SK-N-SH (cell line): Measurements from ENCODE around the gene SPOCK1. TPM values are rescaled to one million over a fixed set of nuclear protein-coding genes. Genes with fewer than 3 reads are reported as not detected.
A peak's percentile ranks its signal among the peaks of the same experiment; 100 is the strongest.

Source experiments
- CTCF ChIA-PET: fragments of 300-600, 350-600 bp; formaldehyde crosslinking; extraction: SDS; loops from one replicate; lab custom pipeline; 2021; lab: Yijun Ruan, JAX
- POLR2A ChIA-PET: fragments of 350-600 bp; sonication (Branson Sonifier 250); formaldehyde crosslinking; extraction: SDS; loops from one replicate; lab custom pipeline; 2020; ENCODE audit warnings: antibody characterized with exemption, inconsistent platforms; lab: Yijun Ruan, JAX
- DNase-seq: peaks from one replicate; pipeline ENCODE4 v3.0.0; 2012
- H2AFZ ChIP-seq: fragments of 200-600 bp; sonication (generic); 2 replicates; pipeline ENCODE4 v1.8.1; 2016; ENCODE audit warnings: antibody characterized with exemption, mild to moderate bottlenecking, low read depth
- H3F3A ChIP-seq: fragments of 200-600 bp; sonication (generic); replicated peaks from 2 replicates; pipeline ENCODE3; 2016; ENCODE audit warnings: antibody characterized with exemption, mild to moderate bottlenecking; ENCODE audit not compliant: insufficient read depth
- H3K27ac ChIP-seq, 2 experiments: fragments of 200-500 bp in 1 of 2; fragments of 200-600 bp in 1 of 2; sonication (Bioruptor generic) in 1 of 2; sonication (generic), shearing (Covaris generic) in 1 of 2; 2 replicates each; pipeline versions ENCODE4 v1.5.1 to v1.6.1; 2014 to 2016; ENCODE audit warnings: low read depth in 2 of 2, inconsistent platforms in 1 of 2, low read length in 1 of 2, mild to moderate bottlenecking in 1 of 2, mixed read lengths in 1 of 2
- H3K27me3 ChIP-seq: fragments of 200-600 bp; sonication (generic), shearing (Covaris generic); 2 replicates; pipeline ENCODE4 v1.6.1; 2016; ENCODE audit warnings: mixed run types; ENCODE audit not compliant: insufficient read depth
- H3K36me3 ChIP-seq, 2 experiments: fragments of 200-500 bp in 1 of 2; fragments of 200-600 bp in 1 of 2; sonication (Bioruptor generic) in 1 of 2; sonication (generic) in 1 of 2; replicated peaks in 1 of 2; 2 replicates each; pipeline versions ENCODE3 to v1.5.1; 2014 to 2016; ENCODE audit warnings: low read length in 1 of 2, mild to moderate bottlenecking in 1 of 2; ENCODE audit not compliant: insufficient read depth in 2 of 2, control insufficient read depth in 1 of 2
- H3K4me1 ChIP-seq, 2 experiments: fragments of 200-500 bp in 1 of 2; fragments of 200-600 bp in 1 of 2; sonication (Bioruptor generic) in 1 of 2; sonication (generic), shearing (Covaris generic) in 1 of 2; 2 replicates each; pipeline versions ENCODE4 v1.5.1 to v1.6.1; 2014 to 2016; ENCODE audit warnings: low read depth in 1 of 2, low read length in 1 of 2, mixed run types in 1 of 2; ENCODE audit not compliant: insufficient read depth in 2 of 2, control insufficient read depth in 1 of 2
- H3K4me2 ChIP-seq: fragments of 200-600 bp; sonication (generic), shearing (Covaris generic); 2 replicates; pipeline ENCODE4 v1.6.1; 2017; ENCODE audit warnings: mixed run types
- H3K4me3 ChIP-seq, 2 experiments: fragments of 200-500 bp in 1 of 2; fragments of 200-600 bp in 1 of 2; sonication (Bioruptor generic) in 1 of 2; sonication (generic), shearing (Covaris generic) in 1 of 2; 2 replicates each; pipeline versions ENCODE4 v1.5.1 to v1.8.1; 2014 to 2016; ENCODE audit warnings: low read depth in 2 of 2, inconsistent platforms in 1 of 2, low read length in 1 of 2, mild to moderate bottlenecking in 1 of 2, mixed read lengths in 1 of 2, moderate library complexity in 1 of 2
- H3K79me2 ChIP-seq: fragments of 200-600 bp; sonication (generic); 2 replicates; pipeline ENCODE4 v1.8.1; 2017; ENCODE audit warnings: mild to moderate bottlenecking; ENCODE audit not compliant: insufficient read depth
- H3K9ac ChIP-seq: fragments of 200-600 bp; sonication (generic); 2 replicates; pipeline ENCODE4 v1.6.1; 2017; ENCODE audit warnings: mixed run types
- H3K9me2 ChIP-seq: fragments of 200-600 bp; sonication (generic); 2 replicates; pipeline ENCODE4 v1.6.1; 2017; ENCODE audit warnings: mixed run types
- H3K9me3 ChIP-seq: fragments of 200-600 bp; sonication (generic); 2 replicates; pipeline ENCODE4 v1.6.1; 2017; ENCODE audit warnings: mixed run types, mild to moderate bottlenecking, moderate library complexity
- H4K20me1 ChIP-seq: fragments of 200-600 bp; sonication (generic); 2 replicates; pipeline ENCODE4 v1.6.1; 2017; ENCODE audit warnings: mild to moderate bottlenecking, mixed run types; ENCODE audit not compliant: insufficient read depth
- CHD2 ChIP-seq: fragments of 150-350 bp; IDR thresholded peaks from 2 replicates; pipeline ENCODE4 v1.6.1; 2018; ENCODE audit warnings: low read length; ENCODE audit not compliant: partially characterized antibody
- EP300 ChIP-seq, 2 experiments: IDR thresholded peaks; 2 replicates each; pipeline versions ENCODE4 v1.4.0 to v1.6.1; 2012; ENCODE audit warnings: borderline replicate concordance in 1 of 2, low read depth in 1 of 2, low read length in 1 of 2
- FOXJ3 ChIP-seq: sonication (generic); formaldehyde crosslinking; IDR thresholded peaks from 2 replicates; pipeline ENCODE4 v1.5.1; 2020; ENCODE audit warnings: mild to moderate bottlenecking, missing genetic modification reagents
- GATA2 ChIP-seq: sonication (generic); formaldehyde crosslinking; IDR thresholded peaks from 2 replicates; pipeline ENCODE4 v1.5.0; 2020; ENCODE audit warnings: mild to moderate bottlenecking, missing genetic modification reagents
- POLR2AphosphoS5 ChIP-seq: IDR thresholded peaks from 2 replicates; pipeline ENCODE4 v1.6.1; 2012; ENCODE audit warnings: low read depth, low read length
- RAD21 ChIP-seq: IDR thresholded peaks from 2 replicates; pipeline ENCODE4 v1.6.1; 2012; ENCODE audit warnings: mild to moderate bottlenecking, low read length
- RCOR1 ChIP-seq: fragments of 150-350 bp; IDR thresholded peaks from 2 replicates; pipeline ENCODE4 v1.6.1; 2017; ENCODE audit warnings: antibody characterized with exemption, low read length
- SIN3A ChIP-seq: IDR thresholded peaks from 2 replicates; pipeline ENCODE4 v1.6.1; 2012; ENCODE audit warnings: low read depth, mild to moderate bottlenecking, low read length, moderate library complexity, borderline replicate concordance
- SMC3 ChIP-seq: IDR thresholded peaks from 2 replicates; pipeline ENCODE4 v1.6.1; 2012; ENCODE audit warnings: low read depth, low read length, improper control_type of control experiment
- WGBS: methylation state at CpG from one replicate; pipeline ENCODE4 v1.1.6; 2017; ENCODE audit warnings: low lambda C conversion rate; 5-methylcytosine and 5-hydroxymethylcytosine counted together
- polyA plus RNA-seq, 3 experiments: library from polyadenylated mRNA; depleted of rRNA; stranded (reverse); fragments of >200 nt; gene quantifications; 2 replicates each; pipeline ENCODE4 v1.2.3, GENCODE V29; 2012
- TF ChIP-seq, protein P1 (sequence below): fragments of 200-600 bp; sonication (generic); IDR thresholded peaks from 2 replicates; pipeline ENCODE4 v1.6.1; 2017; ENCODE audit warnings: antibody characterized with exemption, mild to moderate bottlenecking, moderate library complexity
- TF ChIP-seq, protein P2 (sequence below): IDR thresholded peaks from 2 replicates; pipeline ENCODE4 v1.4.0; 2012; ENCODE audit warnings: low read depth

SPOCK1 gene
- polyA plus RNA-seq, 1 of the 3 experiments (the other 2 are of a cell fraction), result 11.3 TPM

DNA sequence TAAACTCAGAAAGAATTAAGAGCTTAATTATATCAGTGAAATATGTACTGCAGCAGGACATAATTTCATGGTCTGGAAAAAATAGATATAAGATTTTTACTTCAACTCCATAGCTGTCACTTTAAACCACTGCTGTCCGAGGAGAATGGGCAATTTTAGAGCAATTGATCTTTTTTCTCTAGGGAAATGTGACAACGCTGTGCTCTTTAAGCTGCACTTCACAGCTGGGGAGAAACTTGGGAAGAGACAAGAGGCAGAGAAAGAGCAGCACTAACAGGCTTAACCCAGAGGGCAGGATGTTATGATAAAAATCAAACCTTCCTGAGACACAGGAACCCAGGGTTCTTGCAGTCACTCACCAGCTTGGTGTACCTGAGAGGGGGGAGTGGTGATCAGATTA is 92.0 kb downstream of the SPOCK1 start:
- no peaks in the 10 kb centered on the region for H3K27me3 ChIP-seq
- peaks cover 0 to 53% of the 10 kb centered on the region in 2 experiments; a peak in 2 of 4 replicates for H3K4me1 ChIP-seq
- H3K27ac ChIP-seq, result no peak overlapping the region; a peak in 1 of 4 replicates
- H3K9me3 ChIP-seq, result no peaks in the 10 kb centered on the region
- peak; percentile 49; the same call in 1 of the 2 replicates for TF ChIP-seq GATA2 (CRISPR knock-in tag)
- TF ChIP-seq RCOR1, result no peak
- no peak for TF ChIP-seq SIN3A
- TF ChIP-seq, protein P1, sequence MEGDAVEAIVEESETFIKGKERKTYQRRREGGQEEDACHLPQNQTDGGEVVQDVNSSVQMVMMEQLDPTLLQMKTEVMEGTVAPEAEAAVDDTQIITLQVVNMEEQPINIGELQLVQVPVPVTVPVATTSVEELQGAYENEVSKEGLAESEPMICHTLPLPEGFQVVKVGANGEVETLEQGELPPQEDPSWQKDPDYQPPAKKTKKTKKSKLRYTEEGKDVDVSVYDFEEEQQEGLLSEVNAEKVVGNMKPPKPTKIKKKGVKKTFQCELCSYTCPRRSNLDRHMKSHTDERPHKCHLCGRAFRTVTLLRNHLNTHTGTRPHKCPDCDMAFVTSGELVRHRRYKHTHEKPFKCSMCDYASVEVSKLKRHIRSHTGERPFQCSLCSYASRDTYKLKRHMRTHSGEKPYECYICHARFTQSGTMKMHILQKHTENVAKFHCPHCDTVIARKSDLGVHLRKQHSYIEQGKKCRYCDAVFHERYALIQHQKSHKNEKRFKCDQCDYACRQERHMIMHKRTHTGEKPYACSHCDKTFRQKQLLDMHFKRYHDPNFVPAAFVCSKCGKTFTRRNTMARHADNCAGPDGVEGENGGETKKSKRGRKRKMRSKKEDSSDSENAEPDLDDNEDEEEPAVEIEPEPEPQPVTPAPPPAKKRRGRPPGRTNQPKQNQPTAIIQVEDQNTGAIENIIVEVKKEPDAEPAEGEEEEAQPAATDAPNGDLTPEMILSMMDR, result no peak
- TF ChIP-seq FOXJ3 (CRISPR knock-in tag), result no peak
- no peak for TF ChIP-seq RAD21
- TF ChIP-seq, all 33 proteins: peak for 1
- WGBS, result 16% methylated on average over 2 of the region's 2 CpGs
- Histone ChIP-seq H3F3A (no peaks in the 10 kb centered on the region), H3K36me3 (no peaks in the 10 kb centered on the region), H2AFZ (no peak overlapping the region), H3K9ac (no peak overlapping the region), H3K4me2 (no peak overlapping the region), H3K79me2 (no peaks in the 10 kb centered on the region), H3K4me3 (no peak overlapping the region), H4K20me1 (no peaks in the 10 kb centered on the region), H3K9me2 (no peaks in the 10 kb centered on the region)
- no peak for DNase-seq
- POLR2A ChIA-PET, result no interaction called here
- CTCF ChIA-PET, result interaction anchor here (0.6 to 2.0 kb wide), 7 partner anchors 8 to 113 kb away, joined by 3 to 10 read pairs (median 3); no protein-coding TSS in a partner anchor

DNA sequence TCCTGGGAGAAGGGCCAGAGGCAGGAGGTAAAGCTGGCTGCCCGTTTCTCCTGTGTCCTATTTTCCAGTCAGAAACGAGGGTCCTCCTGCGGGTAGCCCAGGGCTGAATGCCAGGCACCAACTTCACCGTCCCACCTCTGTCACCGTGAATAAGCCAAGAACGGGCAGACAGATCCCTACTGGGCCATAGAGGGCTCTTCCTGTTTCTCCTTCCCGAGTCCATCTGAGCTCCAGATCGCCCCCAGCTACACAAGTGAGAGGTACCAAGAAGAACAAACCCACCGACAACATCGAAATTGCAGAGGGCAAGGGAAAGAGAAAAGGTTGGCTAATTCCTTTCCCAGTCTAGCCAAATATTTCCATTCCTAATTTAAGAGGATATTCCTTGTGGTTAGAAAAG is 93.7 kb downstream of the SPOCK1 start:
- Histone ChIP-seq H3K9me3 (no peaks in the 10 kb centered on the region), H3K27me3 (no peaks in the 10 kb centered on the region), H2AFZ (no peak overlapping the region), H3K27ac (no peak overlapping the region), H3K9ac (no peak overlapping the region), H4K20me1 (no peaks in the 10 kb centered on the region)
- WGBS, result 75% methylated on average over 7 of the region's 10 CpGs
- no peak for DNase-seq
- no peak for TF ChIP-seq GATA2 (CRISPR knock-in tag)
- TF ChIP-seq POLR2AphosphoS5, result no peak
- TF ChIP-seq, protein P2, sequence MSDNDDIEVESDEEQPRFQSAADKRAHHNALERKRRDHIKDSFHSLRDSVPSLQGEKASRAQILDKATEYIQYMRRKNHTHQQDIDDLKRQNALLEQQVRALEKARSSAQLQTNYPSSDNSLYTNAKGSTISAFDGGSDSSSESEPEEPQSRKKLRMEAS, result no peak
- no peak for TF ChIP-seq SMC3
- no peak for TF ChIP-seq CHD2
- TF ChIP-seq EP300 (IDR thresholded peaks at IDR 0.05; ENCODE audit: borderline replicate concordance in 1 of 2, low read depth in 1 of 2, low read length in 1 of 2), result no peak
- TF ChIP-seq, all 33 proteins: peak for 0
- ChIA-PET POLR2A (no interaction called here), CTCF (interaction anchor here (1.2 to 2.0 kb wide), 2 partner anchors 10 to 85 kb away, joined by 5 to 10 read pairs; no protein-coding TSS in a partner anchor)
- peaks cover 0 to 44% of the 10 kb centered on the region in 2 experiments; a peak in 2 of 4 replicates for H3K4me1 ChIP-seq
- no peaks in the 10 kb centered on the region for H3K9me2 ChIP-seq
- no peak overlapping the region for H3K4me2 ChIP-seq
- no peaks in the 10 kb centered on the region for H3K36me3 ChIP-seq
- 0 out of 2 replicates have a peak, but pooled peaks cover 4% of the 10 kb centered on the region for H3K79me2 ChIP-seq
- H3F3A ChIP-seq, result no peaks in the 10 kb centered on the region
- H3K4me3 ChIP-seq, result no peak overlapping the region
